Hepatocyte (in vitro differentiated cells): Measurements from ENCODE around the gene BEAN1. TPM values are rescaled to one million over a fixed set of nuclear protein-coding genes. Genes with fewer than 3 reads are reported as not detected.

Experiments used
- DNase-seq: peaks from one replicate; pipeline ENCODE4 v3.0.0-alpha.2; 2016; ENCODE audit warnings: low spot score
- H2AFZ ChIP-seq: fragments of 200-600 bp; sonication (generic); 2 replicates; pipeline ENCODE4 v1.6.0; 2016; ENCODE audit warnings: antibody characterized with exemption, mild to moderate bottlenecking
- H3K27ac ChIP-seq: fragments of 200-600 bp; sonication (generic); 2 replicates; pipeline ENCODE4 v1.5.1; 2016; ENCODE audit warnings: mild to moderate bottlenecking
- H3K27me3 ChIP-seq: fragments of 200-600 bp; sonication (generic); 2 replicates; pipeline ENCODE4 v1.6.1; 2016
- H3K36me3 ChIP-seq: fragments of 200-600 bp; sonication (generic); replicated peaks from 2 replicates; pipeline ENCODE4 v1.5.1; 2016; ENCODE audit warnings: low read depth; ENCODE audit not compliant: insufficient read depth
- H3K4me1 ChIP-seq: fragments of 200-600 bp; sonication (generic); 2 replicates; pipeline ENCODE4 v1.5.1; 2016; ENCODE audit warnings: mild to moderate bottlenecking, moderate library complexity; ENCODE audit not compliant: insufficient read depth
- H3K4me2 ChIP-seq: fragments of 200-600 bp; sonication (generic); 2 replicates; pipeline ENCODE4 v1.6.0; 2016
- H3K4me3 ChIP-seq: fragments of 200-600 bp; sonication (generic); 2 replicates; pipeline ENCODE4 v1.5.1; 2016; ENCODE audit warnings: mild to moderate bottlenecking
- H3K79me2 ChIP-seq: fragments of 200-600 bp; sonication (generic); 2 replicates; pipeline ENCODE4 v1.6.0; 2017; ENCODE audit warnings: mild to moderate bottlenecking
- H3K9me2 ChIP-seq: fragments of 200-600 bp; sonication (generic); replicated peaks from 2 replicates; pipeline ENCODE4 v1.6.0; 2017; ENCODE audit warnings: mild to moderate bottlenecking; ENCODE audit not compliant: insufficient read depth
- H3K9me3 ChIP-seq: fragments of 200-600 bp; sonication (generic); 2 replicates; pipeline ENCODE4 v1.5.1; 2016; ENCODE audit warnings: low read depth, mild to moderate bottlenecking
- H4K20me1 ChIP-seq: fragments of 200-600 bp; sonication (generic); 2 replicates; pipeline ENCODE4 v1.6.0; 2016; ENCODE audit warnings: mild to moderate bottlenecking; ENCODE audit not compliant: insufficient read depth, poor library complexity, severe bottlenecking
- CTCF ChIP-seq: fragments of 200-600 bp; sonication (generic); IDR thresholded peaks from 2 replicates; pipeline ENCODE4 v1.5.1; 2016; ENCODE audit warnings: antibody characterized with exemption, mild to moderate bottlenecking; ENCODE audit not compliant: poor library complexity
- EZH2 ChIP-seq: fragments of 200-600 bp; sonication (generic); IDR thresholded peaks from 2 replicates; pipeline ENCODE4 v1.6.1; 2016; ENCODE audit warnings: antibody characterized with exemption, mild to moderate bottlenecking, borderline replicate concordance
- EZH2phosphoT487 ChIP-seq: fragments of 200-600 bp; sonication (generic); IDR thresholded peaks from one replicate; pipeline ENCODE4 v1.6.1; 2018; ENCODE audit warnings: antibody characterized with exemption, mild to moderate bottlenecking, low read depth, moderate library complexity; ENCODE audit not compliant: unreplicated experiment, severe bottlenecking
- whole genome bisulfite sequencing: methylation state at CpG from one replicate; pipeline ENCODE4 v1.1.6; 2016; ENCODE audit warnings: low lambda C conversion rate; ENCODE audit errors: missing lambda C conversion rate; 5-methylcytosine and 5-hydroxymethylcytosine counted together
- polyA plus RNA-seq: library from polyadenylated mRNA; unstranded; fragments of >200 nt; fragmentation: Nextera tagmentation; extraction: Ambion mirVana; gene quantifications from 2 replicates; pipeline ENCODE4 v1.2.1, GENCODE V29; 2016
- total RNA-seq: library from RNA; depleted of rRNA; stranded (reverse); fragments of >200 nt; gene quantifications from 2 replicates; pipeline ENCODE4 v1.2.3, GENCODE V29; 2014

BEAN1 gene
- total and polyA plus RNA-seq, 2 experiments from 2014 or later = 0.63 to 1.8 TPM

DNA sequence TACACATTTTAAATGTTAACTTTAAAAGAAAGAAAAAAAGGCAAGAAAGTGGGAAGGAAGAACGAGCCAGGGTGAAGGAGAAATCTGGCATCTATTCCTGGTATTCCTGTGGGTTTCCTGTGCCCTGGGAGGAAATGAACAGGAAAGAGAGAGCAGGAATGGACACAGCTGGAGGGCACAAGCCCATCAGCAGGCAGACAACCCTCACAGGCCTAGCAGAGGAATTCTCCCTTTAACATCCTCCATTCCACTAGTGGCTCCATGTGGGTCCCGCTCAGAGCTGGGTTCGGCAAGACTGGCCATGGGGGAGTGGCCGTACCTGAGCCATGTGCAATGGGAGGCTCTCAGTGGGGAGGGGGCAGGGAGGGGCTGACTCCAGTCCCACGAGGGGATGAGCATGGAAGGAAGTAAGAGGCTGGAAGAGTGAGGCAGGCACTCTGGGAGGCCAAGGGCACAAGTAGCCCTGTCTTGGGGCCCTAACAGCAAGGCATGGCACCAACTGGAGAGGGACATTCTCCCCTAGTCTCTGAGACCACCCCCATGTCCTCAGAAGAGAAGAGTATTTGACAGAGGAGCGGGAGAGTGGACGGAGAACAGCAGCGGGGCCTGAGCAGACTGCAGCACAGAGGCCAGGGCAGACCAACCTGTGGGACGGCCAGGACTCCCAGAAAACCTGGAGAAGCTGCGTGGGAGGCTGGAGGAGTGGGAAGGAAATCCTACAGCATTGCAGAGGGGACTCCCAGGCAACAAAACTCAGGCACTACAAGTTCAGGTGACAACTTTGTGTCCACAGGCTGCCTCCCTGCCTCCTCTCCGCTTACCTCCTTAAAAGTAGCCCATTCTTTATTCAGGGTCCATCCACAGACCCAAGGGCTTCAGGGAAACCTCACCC, 92.6 kb downstream of the BEAN1 start:
- Histone ChIP-seq H3K9me2 (no peaks in the 10 kb centered on the region), H3K9me3 (no peaks in the 10 kb centered on the region), H3K4me3 (no peak overlapping the region), H3K4me2 (no peak overlapping the region), H3K27ac (no peak overlapping the region), H4K20me1 (no peaks in the 10 kb centered on the region), H3K36me3 (no peaks in the 10 kb centered on the region), H3K27me3 (no peaks in the 10 kb centered on the region), H2AFZ (no peak overlapping the region), H3K4me1 (peaks cover 15% of the 10 kb centered on the region), H3K79me2 (no peaks in the 10 kb centered on the region)
- no peak for DNase-seq
- TF ChIP-seq EZH2 (no peak), CTCF (no peak), EZH2phosphoT487 (no peak)
- 92% methylated on average over 11 of the region's 11 CpGs for WGBS

DNA sequence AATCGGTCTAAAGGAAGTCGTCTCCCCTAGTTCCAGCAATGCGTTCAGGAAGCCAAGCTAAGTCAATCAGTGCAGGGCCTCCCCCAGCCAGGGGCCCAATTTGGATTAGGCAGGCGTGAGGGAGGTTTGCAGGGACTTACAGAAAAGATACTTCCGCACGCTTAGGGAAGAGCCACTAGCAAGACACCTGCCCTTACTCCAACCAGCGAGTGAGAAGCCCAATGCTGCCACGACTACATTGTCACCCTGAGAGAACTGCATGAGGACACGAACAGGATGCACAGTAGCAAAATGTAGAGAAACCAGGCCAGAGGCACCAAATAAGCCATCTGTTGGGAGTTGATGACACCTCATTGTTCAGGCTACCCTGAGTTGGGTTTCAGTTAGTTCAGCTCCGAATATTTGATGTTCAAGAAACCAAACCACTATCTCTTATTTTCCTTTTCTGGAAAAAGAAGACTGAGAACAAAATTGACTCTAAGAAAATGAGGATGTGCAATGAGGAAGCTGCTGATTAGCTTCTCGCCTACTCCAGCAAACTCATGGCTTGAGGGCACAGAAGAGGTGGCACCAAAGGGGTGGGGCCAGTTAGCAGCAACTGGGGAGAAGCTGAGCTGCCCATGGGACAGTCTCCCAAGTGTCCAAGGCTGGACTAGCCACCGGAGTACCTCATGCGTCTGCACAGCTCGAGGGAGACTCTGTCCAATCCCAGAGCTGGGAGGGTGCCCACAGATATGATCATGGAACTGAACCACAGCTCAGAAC, 93.5 kb downstream of the BEAN1 start:
- Histone ChIP-seq H2AFZ (no peak overlapping the region), H3K9me2 (no peaks in the 10 kb centered on the region), H3K36me3 (no peaks in the 10 kb centered on the region), H3K4me2 (no peak overlapping the region), H3K9me3 (no peaks in the 10 kb centered on the region), H4K20me1 (no peaks in the 10 kb centered on the region), H3K27ac (no peak overlapping the region), H3K27me3 (no peaks in the 10 kb centered on the region), H3K4me1 (peaks cover 15% of the 10 kb centered on the region), H3K79me2 (no peaks in the 10 kb centered on the region), H3K4me3 (no peak overlapping the region)
- 93% methylated on average over 14 of the region's 14 CpGs for WGBS
- no peak for DNase-seq
- TF ChIP-seq EZH2phosphoT487 (no peak), CTCF (no peak), EZH2 (no peak)

GRCh38 chr16:66521252-66521713, 94.2 kb downstream of the BEAN1 start:
- Histone ChIP-seq H2AFZ (no peak overlapping the region), H3K4me3 (no peak overlapping the region), H3K36me3 (no peaks in the 10 kb centered on the region), H3K9me3 (no peaks in the 10 kb centered on the region), H3K4me1 (peaks cover 13% of the 10 kb centered on the region), H3K27me3 (no peaks in the 10 kb centered on the region), H3K4me2 (no peak overlapping the region), H3K27ac (no peak overlapping the region), H3K9me2 (no peaks in the 10 kb centered on the region), H4K20me1 (no peaks in the 10 kb centered on the region), H3K79me2 (no peaks in the 10 kb centered on the region)
- no peak for DNase-seq
- TF ChIP-seq EZH2phosphoT487 (no peak), CTCF (no peak), EZH2 (no peak)
- 93% methylated on average over 5 of the region's 5 CpGs for WGBS
